ENCODE data around the gene LRFN2.

Gene LRFN2

GRCh38 chr6:40398810-40399477, 188.2 kb downstream of the LRFN2 start:
- DNase-seq (ENCODE audit: low read depth): no peak

GRCh38 chr6:40398034-40398691, 189.0 kb downstream of the LRFN2 start:
- DNase-seq (ENCODE audit: low read depth): no peak

- DNase-seq (ENCODE audit: low read depth): no peak
Observed at GRCh38 chr6:40397287-40398033, 189.7 kb downstream of the LRFN2 start.

- no peak for DNase-seq (ENCODE audit: low read depth)
Observed at GRCh38 chr6:40395698-40396076, 191.5 kb downstream of the LRFN2 start.

- no peak for DNase-seq (ENCODE audit: low read depth)
Observed at GRCh38 chr6:40395066-40395697, 192.0 kb downstream of the LRFN2 start.

- DNase-seq (ENCODE audit: low read depth): no peak
Observed at GRCh38 chr6:40394381-40394780, 192.8 kb downstream of the LRFN2 start.

GRCh38 chr6:40393641-40394040, 193.5 kb downstream of the LRFN2 start:
- DNase-seq (ENCODE audit: low read depth): no peak

- no peak for DNase-seq (ENCODE audit: low read depth)
Observed at GRCh38 chr6:40392589-40392988, 194.6 kb downstream of the LRFN2 start.

GRCh38 chr6:40391851-40392517, 195.2 kb downstream of the LRFN2 start:
- DNase-seq (ENCODE audit: low read depth): no peak

GRCh38 chr6:40391086-40391485, 196.1 kb downstream of the LRFN2 start:
- no peak for DNase-seq (ENCODE audit: low read depth)

GRCh38 chr6:40390144-40390800, 196.9 kb downstream of the LRFN2 start:
- DNase-seq (ENCODE audit: low read depth): no peak

- no peak for DNase-seq (ENCODE audit: low read depth)
Observed at GRCh38 chr6:40389254-40389653, 197.9 kb downstream of the LRFN2 start.

GRCh38 chr6:40387871-40388264, 199.3 kb downstream of the LRFN2 start:
- DNase-seq (ENCODE audit: low read depth): no peak

- DNase-seq (ENCODE audit: low read depth): no peak
Observed at GRCh38 chr6:40387127-40387870, 199.9 kb downstream of the LRFN2 start.

GRCh38 chr6:40386200-40386599, 201.0 kb downstream of the LRFN2 start:
- DNase-seq (ENCODE audit: low read depth): no peak

GRCh38 chr6:40383348-40384115, 203.6 kb downstream of the LRFN2 start:
- DNase-seq (ENCODE audit: low read depth): no peak

- no peak for DNase-seq (ENCODE audit: low read depth)
Observed at GRCh38 chr6:40380271-40380670, 206.9 kb downstream of the LRFN2 start.

- no peak for DNase-seq (ENCODE audit: low read depth)
Observed at GRCh38 chr6:40379811-40380210, 207.4 kb downstream of the LRFN2 start.

- no peak for DNase-seq (ENCODE audit: low read depth)
Observed at GRCh38 chr6:40378725-40379074, 208.5 kb downstream of the LRFN2 start.

- no peak for DNase-seq (ENCODE audit: low read depth)
Observed at GRCh38 chr6:40378071-40378724, 209.0 kb downstream of the LRFN2 start.
